Calu3 (cell line): ENCODE data around the gene CYFIP2. TPM values are rescaled to one million over a fixed set of nuclear protein-coding genes. Genes with fewer than 3 reads are reported as not detected.

Experiments
- BruUV-seq: library from RNA; stranded (reverse); fragments of 400-500 nt; replicated peaks from 2 replicates; lab custom pipeline; 2021; lab: Mats Ljungman, UMichigan
- CTCF ChIA-PET: fragments of 300-600 bp; sonication (Branson Sonifier 250); formaldehyde crosslinking; loops from one replicate; lab custom pipeline; 2022; ENCODE audit warnings: antibody characterized with exemption; lab: Charles Lee
- DNase-seq: peaks from one replicate; pipeline ENCODE4 v3.0.0; 2022
- H3K27ac Mint-ChIP-seq: one replicate; pipeline ENCODE4 v1.8.0; 2022; ENCODE audit warnings: mixed read lengths; ENCODE audit not compliant: unreplicated experiment
- H3K27me3 Mint-ChIP-seq: one replicate; pipeline ENCODE4 v1.8.0; 2022; ENCODE audit warnings: mixed read lengths; ENCODE audit not compliant: unreplicated experiment
- H3K36me3 Mint-ChIP-seq: one replicate; pipeline ENCODE4 v1.8.0; 2022; ENCODE audit warnings: mild to moderate bottlenecking, moderate library complexity, mixed read lengths; ENCODE audit not compliant: insufficient read depth, unreplicated experiment
- H3K4me1 Mint-ChIP-seq: one replicate; pipeline ENCODE4 v1.8.0; 2022; ENCODE audit warnings: mild to moderate bottlenecking, low read depth, mixed read lengths; ENCODE audit not compliant: unreplicated experiment
- H3K4me3 Mint-ChIP-seq: one replicate; pipeline ENCODE4 v1.8.0; 2022; ENCODE audit warnings: mild to moderate bottlenecking, low read depth, moderate library complexity, mixed read lengths; ENCODE audit not compliant: unreplicated experiment
- H3K9me3 Mint-ChIP-seq: one replicate; pipeline ENCODE4 v1.8.0; 2022; ENCODE audit warnings: low read depth, mixed read lengths; ENCODE audit not compliant: unreplicated experiment
- CTCF ChIP-seq: fragments of 200-600 bp; IDR thresholded peaks from one replicate; pipeline ENCODE4 v1.8.0; 2022; ENCODE audit warnings: antibody characterized with exemption; ENCODE audit not compliant: unreplicated experiment
- intact Hi-C: fragments of 100-400 bp; cut with micrococcal nuclease; formaldehyde crosslinking; loops from one replicate; pipeline ENCODE4 v1.10.0; 2022; ENCODE audit not compliant: unreplicated experiment
- total RNA-seq: library from RNA; stranded (reverse); gene quantifications from 2 replicates; pipeline ENCODE4 v1.2.3, GENCODE V29; 2022

The CYFIP2 gene
- total RNA-seq, 1 experiment from 2014 or later: 37.8 TPM

GRCh38 chr5:157357823-157358222 lies 91.9 kb downstream of the CYFIP2 start:
- TF ChIP-seq CTCF: no peak
- Mint-ChIP-seq H3K36me3 (no peaks in the 10 kb centered on the region), H3K9me3 (no peaks in the 10 kb centered on the region), H3K27ac (no peak overlapping the region), H3K27me3 (no peaks in the 10 kb centered on the region), H3K4me1 (no peaks in the 10 kb centered on the region), H3K4me3 (no peak overlapping the region)
- intact Hi-C loops: no loop called here
- BruUV-seq: no TSS peak
- no peak for DNase-seq
- CTCF ChIA-PET: interaction anchor here (0.6 kb wide), 1 partner anchor 19 kb away, joined by 3 read pairs; no protein-coding TSS in a partner anchor

DNA sequence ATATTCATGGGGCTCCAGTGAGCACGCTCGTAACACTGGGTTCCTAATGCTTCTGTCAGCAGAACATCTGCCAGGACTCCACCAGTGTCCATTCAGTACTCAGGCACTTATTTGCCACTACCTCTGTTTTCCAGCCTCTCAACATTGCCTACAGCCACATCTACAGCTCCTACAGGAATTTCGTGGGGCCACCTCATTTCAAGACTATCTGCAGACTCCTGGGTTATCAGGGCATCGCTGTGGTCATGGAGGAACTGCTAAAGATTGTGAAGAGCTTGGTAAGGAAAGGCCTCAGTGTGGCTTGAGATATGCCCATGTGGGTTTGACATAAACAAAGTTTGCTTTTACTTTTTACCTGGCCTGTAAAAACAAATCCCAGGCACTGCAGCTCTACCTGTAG lies 92.9 kb downstream of the CYFIP2 start:
- intact Hi-C loops: no loop called here
- H3K27me3 Mint-ChIP-seq: no peaks in the 10 kb centered on the region

GRCh38 chr5:157359356-157360055 lies 93.6 kb downstream of the CYFIP2 start:
- no peak for TF ChIP-seq CTCF
- no peaks in the 10 kb centered on the region for H3K9me3 Mint-ChIP-seq
- no peak overlapping the region for H3K4me3 Mint-ChIP-seq
- H3K27ac Mint-ChIP-seq: no peak overlapping the region
- H3K4me1 Mint-ChIP-seq: no peaks in the 10 kb centered on the region
- intact Hi-C loops: no loop called here
- CTCF ChIA-PET: interaction anchor here (1.4 to 1.5 kb wide), 2 partner anchors 16 to 112 kb away, joined by 3 to 4 read pairs; no protein-coding TSS in a partner anchor
- DNase-seq: no peak
- H3K27me3 Mint-ChIP-seq: no peaks in the 10 kb centered on the region
- no peaks in the 10 kb centered on the region for H3K36me3 Mint-ChIP-seq
- no TSS peak for BruUV-seq

More for the DNA sequence above, 92.9 kb downstream of the CYFIP2 start:
- DNase-seq: no peak
- H3K9me3 Mint-ChIP-seq: no peaks in the 10 kb centered on the region
- no peak overlapping the region for H3K27ac Mint-ChIP-seq
- CTCF ChIA-PET: interaction anchor here (1.4 to 1.5 kb wide), 2 partner anchors 16 to 113 kb away, joined by 3 to 4 read pairs; no protein-coding TSS in a partner anchor
- H3K4me1 Mint-ChIP-seq: no peaks in the 10 kb centered on the region
- no peak overlapping the region for H3K4me3 Mint-ChIP-seq
- BruUV-seq: no TSS peak
- no peak for TF ChIP-seq CTCF
- H3K36me3 Mint-ChIP-seq: no peaks in the 10 kb centered on the region

- Mint-ChIP-seq H3K4me3 (no peak overlapping the region), H3K36me3 (no peaks in the 10 kb centered on the region), H3K27ac (no peak overlapping the region), H3K27me3 (no peaks in the 10 kb centered on the region), H3K4me1 (no peaks in the 10 kb centered on the region), H3K9me3 (no peaks in the 10 kb centered on the region)
- intact Hi-C loops: no loop called here
- BruUV-seq: no TSS peak
- no peak for TF ChIP-seq CTCF
- CTCF ChIA-PET: no interaction called here
- DNase-seq: no peak
Observed at GRCh38 chr5:157362012-157362411, 96.1 kb downstream of the CYFIP2 start.
